Mesodermal cell (in vitro differentiated cells): ENCODE measurements around the gene RMND1.

Experiments
- H3K27ac ChIP-seq: 2 replicates; pipeline ENCODE4 v1.7.0; 2013; ENCODE audit warnings: mild to moderate bottlenecking, low read depth, low read length, moderate library complexity; ENCODE audit not compliant: severe bottlenecking
- H3K36me3 ChIP-seq: 2 replicates; pipeline ENCODE4 v1.7.1; 2013; ENCODE audit warnings: mild to moderate bottlenecking, low read length, moderate library complexity; ENCODE audit not compliant: control insufficient read depth, insufficient read depth
- H3K4me1 ChIP-seq: one replicate; pipeline ENCODE4 v1.7.1; 2013; ENCODE audit warnings: mild to moderate bottlenecking, low read length; ENCODE audit not compliant: insufficient read depth, control insufficient read depth, poor library complexity, severe bottlenecking
- H3K4me3 ChIP-seq: 2 replicates; pipeline ENCODE4 v1.7.0; 2013; ENCODE audit warnings: low read length, control low read depth, mild to moderate bottlenecking; ENCODE audit not compliant: insufficient read depth, poor library complexity, severe bottlenecking; ENCODE audit errors: extremely low read depth
- H3K9me3 ChIP-seq: 2 replicates; pipeline ENCODE4 v1.7.1; 2013; ENCODE audit warnings: mild to moderate bottlenecking, low read length, moderate library complexity; ENCODE audit not compliant: control insufficient read depth
- WGBS, 2 experiments: methylation state at CpG; one replicate each; pipeline ENCODE4 v1.1.5; 2013; ENCODE audit warnings: missing lambda C conversion rate in 2 of 2; ENCODE audit not compliant: insufficient coverage in 2 of 2; 5-methylcytosine and 5-hydroxymethylcytosine counted together

The RMND1 gene

GRCh38 chr6:151417477-151417876 is 34.4 kb downstream of the RMND1 start:
- Histone ChIP-seq H3K9me3 (no peaks in the 10 kb centered on the region), H3K27ac (no peak overlapping the region), H3K4me1 (no peaks in the 10 kb centered on the region), H3K36me3 (peaks cover 86% of the 10 kb centered on the region), H3K4me3 (no peak overlapping the region)
- WGBS, 2 experiments, result 100% methylated on average over 1 of the region's 1 CpG

GRCh38 chr6:151414641-151415260 is 37.2 kb downstream of the RMND1 start:
- Histone ChIP-seq H3K9me3 (no peaks in the 10 kb centered on the region), H3K4me3 (no peak overlapping the region), H3K4me1 (no peaks in the 10 kb centered on the region), H3K27ac (no peak overlapping the region), H3K36me3 (peaks cover 93% of the 10 kb centered on the region)
- WGBS, 2 experiments, result 100% methylated on average over 1 of the region's 3 CpGs; no CpG with 5 or more reads in 1 of the 2 experiments

- Histone ChIP-seq H3K9me3 (no peaks in the 10 kb centered on the region), H3K4me3 (no peak overlapping the region), H3K27ac (no peak overlapping the region), H3K4me1 (no peaks in the 10 kb centered on the region), H3K36me3 (peaks cover 94% of the 10 kb centered on the region)
- 92 to 96% methylated on average over 4 to 5 of the region's 8 CpGs for WGBS, 2 experiments
Observed at GRCh38 chr6:151413372-151414145, 38.4 kb downstream of the RMND1 start.

- Histone ChIP-seq H3K36me3 (peaks cover 94% of the 10 kb centered on the region), H3K4me3 (no peak overlapping the region), H3K9me3 (no peaks in the 10 kb centered on the region)
Observed at GRCh38 chr6:151412909-151413308, 39.0 kb downstream of the RMND1 start.

DNA sequence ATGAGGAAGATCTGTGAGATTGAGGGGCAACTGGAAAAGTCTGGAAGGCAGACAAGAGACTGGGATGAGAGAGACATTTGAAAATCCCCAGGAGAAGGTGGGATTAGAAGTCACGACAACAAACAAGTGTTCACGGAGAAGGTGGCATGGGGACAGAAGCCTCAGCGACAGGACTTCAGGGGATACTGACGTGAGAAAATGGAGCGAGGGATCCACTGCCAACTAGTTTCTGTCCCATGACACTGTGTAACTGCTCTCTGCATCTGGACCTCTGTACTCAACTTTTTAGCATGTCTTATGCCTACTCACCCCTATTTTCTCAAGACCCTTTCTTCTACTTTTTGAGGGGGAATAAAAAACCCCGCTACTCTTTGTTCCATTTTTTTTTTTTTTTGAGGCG is 42.2 kb downstream of the RMND1 start:
- 90 to 99% methylated on average over 5 to 6 of the region's 7 CpGs for WGBS, 2 experiments
- no peaks in the 10 kb centered on the region for H3K9me3 ChIP-seq
- no peak overlapping the region for H3K27ac ChIP-seq
- no peaks in the 10 kb centered on the region for H3K4me1 ChIP-seq
- peaks cover 93% of the 10 kb centered on the region for H3K36me3 ChIP-seq
- no peak overlapping the region for H3K4me3 ChIP-seq

More at GRCh38 chr6:151412909-151413308, 39.0 kb downstream of the RMND1 start:
- Histone ChIP-seq H3K27ac (no peak overlapping the region), H3K4me1 (no peaks in the 10 kb centered on the region)
- WGBS, 2 experiments, result 100% methylated on average over 2 to 3 of the region's 3 CpGs

- H3K4me1 ChIP-seq, result no peaks in the 10 kb centered on the region
- H3K9me3 ChIP-seq, result no peaks in the 10 kb centered on the region
- H3K4me3 ChIP-seq, result no peak overlapping the region
- WGBS, 2 experiments, result 95 to 100% methylated on average over 2 of the region's 2 CpGs
- peaks cover 93% of the 10 kb centered on the region for H3K36me3 ChIP-seq
- H3K27ac ChIP-seq, result no peak overlapping the region
Observed at GRCh38 chr6:151409260-151409659, 42.7 kb downstream of the RMND1 start.

DNA sequence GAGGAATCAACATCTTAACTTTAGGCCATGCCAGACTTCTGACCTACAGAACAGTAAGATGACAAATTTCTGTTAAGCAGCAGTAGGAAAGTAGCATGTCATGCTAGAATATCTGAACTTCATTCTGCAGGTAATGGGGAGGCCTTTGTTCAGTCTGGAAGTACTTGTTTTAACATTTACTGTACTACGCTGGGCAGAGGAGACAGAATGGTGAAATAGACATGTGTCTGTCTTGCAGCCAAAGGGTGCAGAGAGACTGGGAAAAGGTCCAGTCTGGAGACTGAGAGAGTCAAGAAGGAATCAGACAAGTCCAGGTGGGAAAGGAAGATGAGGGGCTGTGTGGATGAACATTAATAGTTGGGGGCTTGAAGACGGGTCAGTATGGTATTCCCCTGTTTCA is 43.1 kb downstream of the RMND1 start:
- no peak overlapping the region for H3K4me3 ChIP-seq
- H3K36me3 ChIP-seq, result peaks cover 92% of the 10 kb centered on the region
- no peaks in the 10 kb centered on the region for H3K9me3 ChIP-seq
- H3K4me1 ChIP-seq, result no peaks in the 10 kb centered on the region
- no peak overlapping the region for H3K27ac ChIP-seq
- WGBS, 2 experiments, result 98 to 100% methylated on average over 1 to 2 of the region's 2 CpGs

- Histone ChIP-seq H3K4me3 (no peak overlapping the region), H3K9me3 (no peaks in the 10 kb centered on the region), H3K4me1 (no peaks in the 10 kb centered on the region), H3K27ac (no peak overlapping the region), H3K36me3 (peaks cover 74% of the 10 kb centered on the region)
- WGBS, 2 experiments, result 92 to 100% methylated on average over 1 of the region's 4 CpGs
Observed at GRCh38 chr6:151403919-151404308, 48.0 kb downstream of the RMND1 start.

DNA sequence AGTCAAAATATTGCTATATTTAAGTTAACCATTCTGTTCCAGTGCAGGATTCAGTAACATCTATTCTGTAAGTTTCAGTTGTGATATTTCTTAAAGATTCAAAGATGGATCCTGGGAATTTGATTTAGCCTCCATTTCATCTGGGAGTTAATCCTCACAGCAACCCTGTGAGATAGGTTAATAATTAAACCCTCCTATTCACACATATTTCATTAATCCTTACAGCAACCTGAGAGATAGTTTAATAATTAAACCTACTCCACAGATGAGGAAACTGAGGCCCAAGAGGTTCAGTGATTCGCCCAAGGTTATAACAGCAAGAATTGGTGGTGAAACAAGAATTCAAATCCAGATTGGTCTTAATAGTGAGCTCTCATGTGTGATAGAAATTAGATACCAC is 49.7 kb downstream of the RMND1 start:
- no CpG with 5 or more reads among the region's 1 CpG for WGBS, 2 experiments
- peaks cover 72% of the 10 kb centered on the region for H3K36me3 ChIP-seq
- H3K27ac ChIP-seq, result no peak overlapping the region
- no peaks in the 10 kb centered on the region for H3K4me1 ChIP-seq
- H3K9me3 ChIP-seq, result no peaks in the 10 kb centered on the region
- no peak overlapping the region for H3K4me3 ChIP-seq

- Histone ChIP-seq H3K36me3 (peaks cover 68% of the 10 kb centered on the region), H3K27ac (no peak overlapping the region), H3K4me3 (no peak overlapping the region), H3K9me3 (no peaks in the 10 kb centered on the region), H3K4me1 (no peaks in the 10 kb centered on the region)
- 91 to 97% methylated on average over 5 to 6 of the region's 6 CpGs for WGBS, 2 experiments
Observed at GRCh38 chr6:151400473-151400872, 51.5 kb downstream of the RMND1 start.

DNA sequence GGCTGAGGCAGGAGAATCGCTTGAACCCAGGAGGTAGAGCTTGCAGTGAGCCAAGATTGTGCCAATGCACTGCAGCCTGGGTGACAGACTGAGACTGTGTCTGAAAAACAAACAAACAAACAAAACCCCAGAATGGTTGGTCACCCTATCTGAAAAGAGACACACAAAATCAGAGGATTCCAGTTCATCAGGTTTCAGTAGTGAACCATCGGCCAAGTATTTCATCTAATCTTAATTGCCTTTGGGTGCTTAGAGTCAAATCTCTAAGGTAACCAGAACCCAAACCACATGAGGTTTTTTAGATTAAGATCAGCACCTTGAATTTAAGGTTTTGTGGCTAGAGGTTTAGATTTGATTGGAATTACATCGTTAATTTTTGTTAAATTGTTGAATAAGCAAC is 52.2 kb downstream of the RMND1 start:
- H3K9me3 ChIP-seq, result no peaks in the 10 kb centered on the region
- no peaks in the 10 kb centered on the region for H3K4me1 ChIP-seq
- H3K36me3 ChIP-seq, result peaks cover 66% of the 10 kb centered on the region
- H3K27ac ChIP-seq, result no peak overlapping the region
- H3K4me3 ChIP-seq, result no peak overlapping the region
- WGBS, 2 experiments, result 92 to 100% methylated on average over 2 of the region's 3 CpGs
